HG03095 (cell line): ENCODE measurements around the gene PRSS22.

ENCODE experiments used
- ATAC-seq: cut with Tn5 transposase; IDR thresholded peaks from one replicate; pipeline ENCODE4 v1.9.1; 2021; ENCODE audit warnings: moderate library complexity; ENCODE audit not compliant: unreplicated experiment

Gene PRSS22

GRCh38 chr16:2829501-2830354 is 28.2 kb downstream of the PRSS22 start, which contains the start of gene ZG16B:
TSS of gene ZG16B (plus strand) at chr16:2830303. CDS start at chr16:2830442, 139 bp downstream.
- no peak for ATAC-seq

GRCh38 chr16:2828876-2829430 is 29.0 kb downstream of the PRSS22 start:
- no peak for ATAC-seq

- no peak for ATAC-seq
Measured at GRCh38 chr16:2828521-2828840, 29.5 kb downstream of the PRSS22 start.

GRCh38 chr16:2827831-2828520 is 30.0 kb downstream of the PRSS22 start:
- no peak for ATAC-seq

- ATAC-seq = no peak
Measured at GRCh38 chr16:2827374-2827791, 30.6 kb downstream of the PRSS22 start.

GRCh38 chr16:2826591-2827373 is 31.2 kb downstream of the PRSS22 start:
- no peak for ATAC-seq

GRCh38 chr16:2825906-2826305 is 32.1 kb downstream of the PRSS22 start:
- no peak for ATAC-seq

- ATAC-seq = no peak
Measured at GRCh38 chr16:2825049-2825742, 32.8 kb downstream of the PRSS22 start.

GRCh38 chr16:2824626-2825025 is 33.3 kb downstream of the PRSS22 start:
- ATAC-seq = no peak

GRCh38 chr16:2822496-2822895 is 35.5 kb downstream of the PRSS22 start:
- ATAC-seq = no peak

- ATAC-seq = no peak
Measured at GRCh38 chr16:2822158-2822495, 35.8 kb downstream of the PRSS22 start.

- ATAC-seq = no peak
Measured at GRCh38 chr16:2821487-2822157, 36.3 kb downstream of the PRSS22 start.

- no peak for ATAC-seq
Measured at GRCh38 chr16:2820836-2821486, 37.0 kb downstream of the PRSS22 start.

GRCh38 chr16:2819939-2820835 is 37.8 kb downstream of the PRSS22 start:
- ATAC-seq = no peak

- ATAC-seq = no peak
Measured at GRCh38 chr16:2819179-2819938, 38.6 kb downstream of the PRSS22 start.

- ATAC-seq = no peak
Measured at GRCh38 chr16:2818272-2818876, 39.6 kb downstream of the PRSS22 start.
